ENCODE measurements around the gene UBL4B.

UBL4B gene

GRCh38 chr1:110134050-110134595 lies 21.9 kb downstream of the UBL4B start:
- no peaks in the 10 kb centered on the region for H3K79me2 ChIP-seq (ENCODE audit: control insufficient read depth, low read length)
- no peaks in the 10 kb centered on the region for H3F3A ChIP-seq (ENCODE audit: control insufficient read depth, insufficient read depth)
- no peak overlapping the region for H3K4me3 ChIP-seq (ENCODE audit: low read length)
- no peaks in the 10 kb centered on the region for H3K9me3 ChIP-seq (ENCODE audit: control insufficient read depth, insufficient read depth, low read length)
- H3K9me2 ChIP-seq (replicated peaks; ENCODE audit: control insufficient read depth, low read length), result no peaks in the 10 kb centered on the region
- no peaks in the 10 kb centered on the region for H3K4me1 ChIP-seq (ENCODE audit: control insufficient read depth, low read length)
- no peaks in the 10 kb centered on the region for H3K36me3 ChIP-seq (ENCODE audit: control insufficient read depth, low read length)
- no peak for TF ChIP-seq CTCF (IDR thresholded peaks at IDR 0.05; ENCODE audit: low read depth, low read length, poor library complexity, severe bottlenecking)
- no peak for TF ChIP-seq EZH2phosphoT487 (IDR thresholded peaks at IDR 0.05; ENCODE audit: borderline replicate concordance, low read length)
- peaks cover 37% of the 10 kb centered on the region for H3K27me3 ChIP-seq (ENCODE audit: control insufficient read depth, low read length)
- H4K20me1 ChIP-seq (ENCODE audit: control insufficient read depth, insufficient read depth, low read depth, low read length), result no peaks in the 10 kb centered on the region
- no peak overlapping the region for H3K4me2 ChIP-seq (ENCODE audit: low read length)
- H3K27ac ChIP-seq (ENCODE audit: low read depth, low read length), result no peak overlapping the region

- Histone ChIP-seq H3K4me2 (ENCODE audit: low read length) (no peak overlapping the region), H3K27ac (ENCODE audit: low read depth, low read length) (no peak overlapping the region)
These were observed 23.0 kb downstream of the UBL4B start for GRCh38 chr1:110135246-110135645.

GRCh38 chr1:110135666-110136065 lies 23.4 kb downstream of the UBL4B start:
- H3K79me2 ChIP-seq (ENCODE audit: control insufficient read depth, low read length), result no peaks in the 10 kb centered on the region
- no peak overlapping the region for H3K27ac ChIP-seq (ENCODE audit: low read depth, low read length)
- no peaks in the 10 kb centered on the region for H4K20me1 ChIP-seq (ENCODE audit: control insufficient read depth, insufficient read depth, low read depth, low read length)
- H3K4me3 ChIP-seq (ENCODE audit: low read length), result no peak overlapping the region
- H3K36me3 ChIP-seq (ENCODE audit: control insufficient read depth, low read length), result no peaks in the 10 kb centered on the region
- H3K27me3 ChIP-seq (ENCODE audit: control insufficient read depth, low read length), result peaks cover 25% of the 10 kb centered on the region
- H3K4me1 ChIP-seq (ENCODE audit: control insufficient read depth, low read length), result no peaks in the 10 kb centered on the region
- no peaks in the 10 kb centered on the region for H3K9me3 ChIP-seq (ENCODE audit: control insufficient read depth, insufficient read depth, low read length)
- H3K4me2 ChIP-seq (ENCODE audit: low read length), result no peak overlapping the region
- no peaks in the 10 kb centered on the region for H3K9me2 ChIP-seq (replicated peaks; ENCODE audit: control insufficient read depth, low read length)
- no peaks in the 10 kb centered on the region for H3F3A ChIP-seq (ENCODE audit: control insufficient read depth, insufficient read depth)
- TF ChIP-seq CTCF (IDR thresholded peaks at IDR 0.05; ENCODE audit: low read depth, low read length, poor library complexity, severe bottlenecking), result no peak
- no peak for TF ChIP-seq EZH2phosphoT487 (IDR thresholded peaks at IDR 0.05; ENCODE audit: borderline replicate concordance, low read length)

More at GRCh38 chr1:110135246-110135645, 23.0 kb downstream of the UBL4B start:
- H4K20me1 ChIP-seq (ENCODE audit: control insufficient read depth, insufficient read depth, low read depth, low read length), result no peaks in the 10 kb centered on the region
- no peak for TF ChIP-seq EZH2phosphoT487 (IDR thresholded peaks at IDR 0.05; ENCODE audit: borderline replicate concordance, low read length)
- TF ChIP-seq CTCF (IDR thresholded peaks at IDR 0.05; ENCODE audit: low read depth, low read length, poor library complexity, severe bottlenecking), result no peak
- no peaks in the 10 kb centered on the region for H3K36me3 ChIP-seq (ENCODE audit: control insufficient read depth, low read length)
- H3K9me3 ChIP-seq (ENCODE audit: control insufficient read depth, insufficient read depth, low read length), result no peaks in the 10 kb centered on the region
- no peaks in the 10 kb centered on the region for H3K79me2 ChIP-seq (ENCODE audit: control insufficient read depth, low read length)
- H3K9me2 ChIP-seq (replicated peaks; ENCODE audit: control insufficient read depth, low read length), result no peaks in the 10 kb centered on the region
- peaks cover 29% of the 10 kb centered on the region for H3K27me3 ChIP-seq (ENCODE audit: control insufficient read depth, low read length)
- no peak overlapping the region for H3K4me3 ChIP-seq (ENCODE audit: low read length)
- H3K4me1 ChIP-seq (ENCODE audit: control insufficient read depth, low read length), result no peaks in the 10 kb centered on the region
- H3F3A ChIP-seq (ENCODE audit: control insufficient read depth, insufficient read depth), result no peaks in the 10 kb centered on the region

Data from DOHH2 (cell line).